ELR (cell line): ENCODE results near the gene BTG2.
A peak's percentile ranks its signal among the peaks of the same experiment; 100 is the strongest.
"Not testable (repeated sequence)": the region's sequence is repeated elsewhere in the genome, so short reads cannot be mapped to it uniquely, and the experiment has no call there.

ENCODE experiments used
- DNase-seq: peaks from one replicate; pipeline ENCODE4 v3.0.0-alpha.2; 2015; ENCODE audit warnings: low read depth

BTG2 gene

GRCh38 chr1:203304919-203305808 lies at the start of gene BTG2:
Gene BTG2, plus strand, starts transcription at chr1:203305519. Its CDS starts 88 bp downstream, at chr1:203305607.
- DNase-seq, result peak; percentile 89

GRCh38 chr1:203256636-203257035 lies 48.7 kb upstream of the BTG2 start:
- DNase-seq, result not testable (repeated sequence)

GRCh38 chr1:203263496-203263895 lies 41.8 kb upstream of the BTG2 start:
- no peak for DNase-seq

- DNase-seq, result no peak
These were observed 41.2 kb upstream of the BTG2 start for GRCh38 chr1:203264052-203264501.

GRCh38 chr1:203265541-203265940 lies 39.8 kb upstream of the BTG2 start:
- DNase-seq, result no peak

GRCh38 chr1:203266140-203266539 lies 39.2 kb upstream of the BTG2 start:
- DNase-seq, result not testable (repeated sequence)

- peak; percentile 84 for DNase-seq
These were observed 37.9 kb upstream of the BTG2 start for GRCh38 chr1:203267347-203267846.

- no peak for DNase-seq
These were observed 37.4 kb upstream of the BTG2 start for GRCh38 chr1:203267912-203268311.

GRCh38 chr1:203268901-203269653 lies 36.2 kb upstream of the BTG2 start:
- DNase-seq, result peak; percentile 75

GRCh38 chr1:203269654-203270020 lies 35.7 kb upstream of the BTG2 start:
- no peak for DNase-seq

- DNase-seq, result no peak
These were observed 34.9 kb upstream of the BTG2 start for GRCh38 chr1:203270448-203270847.

GRCh38 chr1:203271018-203271743 lies 34.1 kb upstream of the BTG2 start:
- DNase-seq, result peak; percentile 76

GRCh38 chr1:203271962-203272632 lies 33.2 kb upstream of the BTG2 start:
- no peak for DNase-seq

- no peak for DNase-seq
These were observed 32.6 kb upstream of the BTG2 start for GRCh38 chr1:203272633-203273205.

- peak; percentile 86 for DNase-seq
These were observed 32.0 kb upstream of the BTG2 start for GRCh38 chr1:203273206-203273868.

- DNase-seq, result no peak
These were observed 31.3 kb upstream of the BTG2 start for GRCh38 chr1:203273869-203274602.

GRCh38 chr1:203274603-203275381 lies 30.5 kb upstream of the BTG2 start:
- DNase-seq, result no peak

GRCh38 chr1:203275656-203276272 lies 29.6 kb upstream of the BTG2 start:
- DNase-seq, result no peak

- no peak for DNase-seq
These were observed 28.9 kb upstream of the BTG2 start for GRCh38 chr1:203276408-203276807.
